DOHH2 (cell line): ENCODE measurements around the gene GAA.
"Not testable (repeated sequence)": the region's sequence is repeated elsewhere in the genome, so short reads cannot be mapped to it uniquely, and the experiment has no call there.

ENCODE experiments used
- H3F3A ChIP-seq: fragments of 200-600 bp; sonication (generic), shearing (Covaris generic); 2 replicates; pipeline ENCODE4 v1.6.0; 2016; ENCODE audit warnings: antibody characterized with exemption, mild to moderate bottlenecking; ENCODE audit not compliant: control insufficient read depth, insufficient read depth
- H3K27ac ChIP-seq: fragments of 200-600 bp; sonication (generic); 2 replicates; pipeline ENCODE4 v1.5.1; 2014; ENCODE audit warnings: low read depth, mild to moderate bottlenecking, low read length, moderate library complexity
- H3K27me3 ChIP-seq: fragments of 200-600 bp; sonication (generic); 2 replicates; pipeline ENCODE4 v1.6.1; 2014; ENCODE audit warnings: mild to moderate bottlenecking, low read length, mixed read lengths; ENCODE audit not compliant: control insufficient read depth
- H3K36me3 ChIP-seq: fragments of 200-600 bp; sonication (generic); 2 replicates; pipeline ENCODE4 v1.6.1; 2014; ENCODE audit warnings: mild to moderate bottlenecking, low read length, moderate library complexity, mixed read lengths; ENCODE audit not compliant: control insufficient read depth
- H3K4me1 ChIP-seq: fragments of 200-600 bp; sonication (generic); 2 replicates; pipeline ENCODE4 v1.6.1; 2014; ENCODE audit warnings: mild to moderate bottlenecking, low read length, mixed read lengths; ENCODE audit not compliant: control insufficient read depth
- H3K4me2 ChIP-seq: fragments of 200-600 bp; sonication (generic); 2 replicates; pipeline ENCODE4 v1.6.0; 2014; ENCODE audit warnings: mild to moderate bottlenecking, low read length, moderate library complexity
- H3K4me3 ChIP-seq: fragments of 200-600 bp; sonication (generic); 2 replicates; pipeline ENCODE4 v1.5.1; 2014; ENCODE audit warnings: mild to moderate bottlenecking, low read length, mixed read lengths
- H3K79me2 ChIP-seq: fragments of 200-600 bp; sonication (generic); 2 replicates; pipeline ENCODE4 v1.6.1; 2014; ENCODE audit warnings: mild to moderate bottlenecking, low read length, mixed read lengths; ENCODE audit not compliant: control insufficient read depth
- H3K9me2 ChIP-seq: fragments of 200-600 bp; sonication (generic); replicated peaks from 2 replicates; pipeline ENCODE4 v1.6.1; 2014; ENCODE audit warnings: mild to moderate bottlenecking, low read length, mixed read lengths; ENCODE audit not compliant: control insufficient read depth
- H3K9me3 ChIP-seq: fragments of 200-600 bp; sonication (generic); 2 replicates; pipeline ENCODE4 v1.6.1; 2014; ENCODE audit warnings: antibody characterized with exemption, low read length, mixed read lengths; ENCODE audit not compliant: control insufficient read depth, insufficient read depth
- H4K20me1 ChIP-seq: fragments of 200-600 bp; sonication (generic); 2 replicates; pipeline ENCODE4 v1.6.0; 2014; ENCODE audit warnings: low read depth, mild to moderate bottlenecking, antibody characterized with exemption, low read length, moderate library complexity; ENCODE audit not compliant: control insufficient read depth, insufficient read depth
- CTCF ChIP-seq: fragments of 200-600 bp; sonication (generic); IDR thresholded peaks from one replicate; pipeline ENCODE4 v1.5.1; 2014; ENCODE audit warnings: antibody characterized with exemption, mild to moderate bottlenecking, low read depth, low read length; ENCODE audit not compliant: poor library complexity, severe bottlenecking
- EZH2phosphoT487 ChIP-seq: fragments of 200-600 bp; sonication (generic); IDR thresholded peaks from 2 replicates; pipeline ENCODE4 v1.6.1; 2017; ENCODE audit warnings: borderline replicate concordance, mild to moderate bottlenecking, antibody characterized with exemption, low read length, moderate library complexity, mixed read lengths

The GAA gene

GRCh38 chr17:80154166-80154565 is 52.8 kb downstream of the GAA start:
- Histone ChIP-seq H3K27ac (no peak overlapping the region), H3K9me2 (no peaks in the 10 kb centered on the region), H3K4me3 (no peak overlapping the region), H3F3A (no peaks in the 10 kb centered on the region), H3K79me2 (no peaks in the 10 kb centered on the region), H3K4me2 (no peak overlapping the region), H4K20me1 (no peaks in the 10 kb centered on the region), H3K4me1 (no peaks in the 10 kb centered on the region), H3K27me3 (no peaks in the 10 kb centered on the region; the same call in 1 of the 2 replicates), H3K9me3 (no peaks in the 10 kb centered on the region), H3K36me3 (no peaks in the 10 kb centered on the region)
- TF ChIP-seq EZH2phosphoT487 (no peak), CTCF (no peak)

GRCh38 chr17:80155600-80155999 is 54.2 kb downstream of the GAA start:
- H3K27ac ChIP-seq, H3K9me3 ChIP-seq, H3K27me3 ChIP-seq, H4K20me1 ChIP-seq, H3K79me2 ChIP-seq, H3K4me1 ChIP-seq, H3K9me2 ChIP-seq, H3K4me3 ChIP-seq, H3K4me2 ChIP-seq, H3K36me3 ChIP-seq, H3F3A ChIP-seq: not testable (repeated sequence)

GRCh38 chr17:80158846-80159245 is 57.5 kb downstream of the GAA start:
- Histone ChIP-seq H3K27ac (no peak overlapping the region), H3K4me3 (no peak overlapping the region), H3K9me3 (no peaks in the 10 kb centered on the region), H4K20me1 (no peaks in the 10 kb centered on the region), H3K9me2 (no peaks in the 10 kb centered on the region), H3K4me1 (no peaks in the 10 kb centered on the region), H3F3A (no peaks in the 10 kb centered on the region), H3K36me3 (no peaks in the 10 kb centered on the region), H3K27me3 (peaks cover 2% of the 10 kb centered on the region), H3K4me2 (no peak overlapping the region), H3K79me2 (no peaks in the 10 kb centered on the region)
- TF ChIP-seq EZH2phosphoT487 (no peak), CTCF (no peak)

- Histone ChIP-seq H3K27ac (no peak overlapping the region), H3K4me1 (no peaks in the 10 kb centered on the region), H3K79me2 (no peaks in the 10 kb centered on the region), H3K9me3 (no peaks in the 10 kb centered on the region), H3K27me3 (peaks cover 2% of the 10 kb centered on the region), H3F3A (no peaks in the 10 kb centered on the region), H3K36me3 (no peaks in the 10 kb centered on the region), H4K20me1 (no peaks in the 10 kb centered on the region), H3K4me2 (no peak overlapping the region), H3K9me2 (no peaks in the 10 kb centered on the region), H3K4me3 (no peak overlapping the region)
- TF ChIP-seq CTCF: no peak
- no peak for TF ChIP-seq EZH2phosphoT487
Measured at GRCh38 chr17:80160536-80160935, 59.2 kb downstream of the GAA start.
